Bronchial epithelial cell (primary cell): ENCODE results near the gene LRFN2. TPM values are rescaled to one million over a fixed set of nuclear protein-coding genes. Genes with fewer than 3 reads are reported as not detected.

Experiments used
- DNase-seq: peaks from one replicate; pipeline ENCODE4 v3.0.0-alpha.2; 2010; ENCODE audit warnings: low read depth
- FAIRE-seq: peaks from 2 replicates; lab custom pipeline; 2011; peaks lifted over from hg19 to GRCh38; lab: Jason Lieb, UNC
- H3K27me3 ChIP-seq: 2 replicates; pipeline ENCODE4 v1.5.1; 2011; ENCODE audit warnings: low read length; ENCODE audit not compliant: control insufficient read depth, insufficient read depth
- H3K36me3 ChIP-seq: 2 replicates; pipeline ENCODE4 v1.5.1; 2011; ENCODE audit warnings: low read length; ENCODE audit not compliant: control insufficient read depth, insufficient read depth
- H3K4me3 ChIP-seq: 2 replicates; pipeline ENCODE4 v1.5.1; 2011; ENCODE audit warnings: mild to moderate bottlenecking, low read depth, low read length, control low read depth
- total RNA-seq: library from RNA; depleted of rRNA; stranded (reverse); fragments of >200 nt; gene quantifications from 2 replicates; pipeline ENCODE4 v1.2.1, GENCODE V29; 2014
- TF ChIP-seq, protein P1 (sequence below): IDR thresholded peaks from 2 replicates; pipeline ENCODE4 v1.5.1; 2011; ENCODE audit warnings: mild to moderate bottlenecking, moderate library complexity, low read length, control low read depth, inconsistent platforms; ENCODE audit not compliant: insufficient read depth, severe bottlenecking

LRFN2 gene
- total RNA-seq, 1 donor from 2014 or later, result not detected

DNA sequence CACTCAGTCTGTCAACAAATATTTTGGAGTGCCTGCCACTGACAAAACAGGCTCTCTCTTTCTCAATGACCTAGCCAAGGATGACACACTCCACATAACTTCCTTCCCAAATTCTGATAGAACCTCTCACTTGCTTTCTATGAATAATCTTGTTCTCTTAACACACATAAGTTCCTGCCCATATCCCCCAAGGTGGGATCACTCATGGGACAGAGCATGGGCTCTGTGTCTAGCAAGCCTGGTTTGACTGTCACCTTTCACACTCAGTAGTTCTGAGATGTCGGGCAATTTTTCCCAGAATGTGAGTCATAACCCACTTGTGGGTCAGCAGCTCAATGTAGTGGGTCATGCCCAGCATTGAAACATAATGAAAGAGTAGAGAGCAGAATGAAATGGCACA lies 78.1 kb downstream of the LRFN2 start:
- H3K36me3 ChIP-seq, result no peaks in the 10 kb centered on the region
- TF ChIP-seq, protein P1, sequence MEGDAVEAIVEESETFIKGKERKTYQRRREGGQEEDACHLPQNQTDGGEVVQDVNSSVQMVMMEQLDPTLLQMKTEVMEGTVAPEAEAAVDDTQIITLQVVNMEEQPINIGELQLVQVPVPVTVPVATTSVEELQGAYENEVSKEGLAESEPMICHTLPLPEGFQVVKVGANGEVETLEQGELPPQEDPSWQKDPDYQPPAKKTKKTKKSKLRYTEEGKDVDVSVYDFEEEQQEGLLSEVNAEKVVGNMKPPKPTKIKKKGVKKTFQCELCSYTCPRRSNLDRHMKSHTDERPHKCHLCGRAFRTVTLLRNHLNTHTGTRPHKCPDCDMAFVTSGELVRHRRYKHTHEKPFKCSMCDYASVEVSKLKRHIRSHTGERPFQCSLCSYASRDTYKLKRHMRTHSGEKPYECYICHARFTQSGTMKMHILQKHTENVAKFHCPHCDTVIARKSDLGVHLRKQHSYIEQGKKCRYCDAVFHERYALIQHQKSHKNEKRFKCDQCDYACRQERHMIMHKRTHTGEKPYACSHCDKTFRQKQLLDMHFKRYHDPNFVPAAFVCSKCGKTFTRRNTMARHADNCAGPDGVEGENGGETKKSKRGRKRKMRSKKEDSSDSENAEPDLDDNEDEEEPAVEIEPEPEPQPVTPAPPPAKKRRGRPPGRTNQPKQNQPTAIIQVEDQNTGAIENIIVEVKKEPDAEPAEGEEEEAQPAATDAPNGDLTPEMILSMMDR, result no peak
- H3K27me3 ChIP-seq, result no peaks in the 10 kb centered on the region
- no peak overlapping the region for H3K4me3 ChIP-seq
- DNase-seq (no peak), FAIRE-seq (no peak)

DNA sequence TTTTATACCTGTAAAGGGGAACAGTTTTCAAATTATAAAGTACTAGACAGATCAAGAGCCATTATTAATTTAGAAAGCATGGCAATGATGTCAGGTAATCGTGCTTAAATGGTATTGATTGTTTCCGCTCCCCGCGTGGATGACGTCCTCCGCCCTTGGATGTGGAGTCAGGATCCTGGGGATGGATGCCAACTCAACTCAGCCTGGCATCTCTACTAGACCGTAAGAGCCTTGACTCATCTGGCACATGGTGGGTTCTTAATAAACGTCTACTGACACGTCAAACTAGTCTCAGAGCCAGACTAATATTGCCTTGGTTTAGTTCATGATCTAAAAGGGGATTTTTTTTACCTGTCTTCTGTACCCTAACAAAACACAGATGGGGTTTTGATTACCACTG lies 80.2 kb downstream of the LRFN2 start:
- TF ChIP-seq, protein P1, result no peak
- Histone ChIP-seq H3K36me3 (no peaks in the 10 kb centered on the region), H3K4me3 (no peak overlapping the region), H3K27me3 (no peaks in the 10 kb centered on the region)
- DNase-seq (no peak), FAIRE-seq (no peak)

DNA sequence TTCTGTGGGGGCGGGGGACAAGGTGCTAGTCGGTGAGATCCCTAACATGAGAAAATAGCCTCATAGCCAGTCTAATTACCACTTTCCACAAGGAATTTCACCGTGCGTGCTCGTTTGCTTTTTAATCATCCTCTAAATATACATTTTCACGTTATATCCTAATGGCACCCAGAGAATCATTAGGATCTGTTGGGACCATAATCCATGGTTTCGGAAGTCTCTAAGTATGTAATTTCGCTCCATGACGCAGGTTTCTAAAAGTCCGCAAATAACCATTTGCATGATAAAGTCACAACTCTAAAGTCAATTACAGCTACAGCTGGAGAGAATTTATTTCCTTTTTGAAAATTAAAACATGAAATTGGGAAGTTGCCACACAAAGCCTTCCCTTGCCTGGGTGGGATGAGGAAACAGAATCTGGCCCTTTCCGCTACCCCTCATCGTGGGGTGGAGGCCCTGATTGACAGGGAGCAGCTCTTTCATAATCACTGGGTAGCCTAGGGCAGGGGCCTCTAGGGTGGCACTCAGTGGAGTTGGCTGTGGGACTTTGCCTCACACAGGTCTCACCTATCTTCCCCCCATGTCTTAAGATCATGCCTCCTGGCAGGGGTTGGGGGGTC lies 81.9 kb downstream of the LRFN2 start:
- Histone ChIP-seq H3K4me3 (no peak overlapping the region), H3K27me3 (no peaks in the 10 kb centered on the region), H3K36me3 (no peaks in the 10 kb centered on the region)
- no peak for DNase-seq
- TF ChIP-seq, protein P1, result no peak
- no peak for FAIRE-seq

DNA sequence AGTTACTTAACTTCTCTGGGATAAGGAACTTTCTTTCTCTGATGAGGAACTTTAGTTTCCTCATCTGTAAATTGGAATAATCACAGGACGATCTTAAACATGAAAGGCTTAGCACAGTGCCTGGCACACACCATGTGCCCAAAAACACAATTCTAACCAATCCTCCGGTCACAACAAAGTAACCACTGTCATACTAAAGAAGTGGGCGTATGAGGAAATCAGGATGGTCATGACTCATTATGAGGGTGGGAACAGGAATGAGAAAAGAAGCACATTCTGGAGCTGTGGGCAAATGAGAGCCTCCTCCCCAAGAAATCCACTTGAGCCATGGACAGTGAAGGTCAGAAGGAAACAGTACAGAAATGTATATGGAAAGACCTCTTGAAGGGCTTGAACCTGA lies 82.9 kb downstream of the LRFN2 start:
- DNase-seq (peak; percentile 59), FAIRE-seq (no peak)
- H3K36me3 ChIP-seq, result no peaks in the 10 kb centered on the region

DNA sequence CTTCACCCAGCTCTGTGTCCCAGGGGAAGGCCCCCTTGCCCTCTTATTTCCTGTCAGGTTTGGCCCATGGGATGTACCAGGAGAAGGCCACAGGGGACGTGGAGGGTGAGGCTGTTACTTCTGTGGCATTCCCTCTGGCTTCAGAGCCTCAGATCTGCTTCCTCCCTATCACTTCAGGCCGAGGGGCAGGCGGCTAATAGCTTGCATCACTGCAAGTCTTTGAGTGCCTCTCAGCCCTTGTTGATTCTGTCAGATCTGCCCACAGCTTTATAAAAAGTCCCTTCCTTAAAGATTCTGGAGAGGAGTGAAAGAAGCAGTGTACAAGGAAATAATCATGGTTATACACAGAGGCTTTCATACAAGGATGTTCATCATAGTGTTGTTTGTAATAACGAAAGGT lies 86.9 kb downstream of the LRFN2 start:
- TF ChIP-seq, protein P1, result no peak
- Histone ChIP-seq H3K4me3 (no peak overlapping the region), H3K27me3 (peaks cover 2% of the 10 kb centered on the region), H3K36me3 (no peaks in the 10 kb centered on the region)
- DNase-seq (no peak), FAIRE-seq (no peak)

More for the DNA sequence above, 82.9 kb downstream of the LRFN2 start:
- TF ChIP-seq, protein P1, result no peak
- peaks cover 2% of the 10 kb centered on the region for H3K27me3 ChIP-seq
- no peak overlapping the region for H3K4me3 ChIP-seq

DNA sequence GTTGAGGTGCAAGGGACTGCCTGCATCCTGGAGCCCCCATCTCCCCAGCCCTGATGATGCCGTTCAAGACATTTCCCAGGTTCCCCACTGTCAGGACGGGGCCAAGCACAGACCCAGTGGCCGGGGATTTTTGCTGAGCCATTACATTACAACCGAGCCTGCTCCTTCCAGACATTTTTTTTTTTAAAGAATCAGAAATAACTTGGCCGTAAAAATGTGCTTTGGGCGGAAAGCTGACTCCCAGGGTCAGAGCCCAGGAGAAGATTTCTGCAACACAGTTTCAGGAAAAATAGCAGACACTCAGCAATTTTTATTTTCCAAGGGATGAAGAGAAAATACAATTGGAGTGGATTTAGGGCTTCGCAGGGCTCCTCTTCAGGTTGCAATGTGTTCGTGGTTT lies 87.9 kb downstream of the LRFN2 start:
- H3K27me3 ChIP-seq, result peaks cover 2% of the 10 kb centered on the region
- no peak for DNase-seq
- TF ChIP-seq, protein P1, result no peak
- no peak overlapping the region for H3K4me3 ChIP-seq
- no peak for FAIRE-seq
- no peaks in the 10 kb centered on the region for H3K36me3 ChIP-seq
